CD8-positive, alpha-beta memory T cell (primary cell): Measurements from ENCODE around the gene KCNK16. TPM values are rescaled to one million over a fixed set of nuclear protein-coding genes. Genes with fewer than 3 reads are reported as not detected.

Experiments
- CTCF ChIA-PET: fragments of 350-600 bp; sonication (Branson Sonifier 250); formaldehyde crosslinking; loops from one replicate; lab custom pipeline; 2021; ENCODE audit warnings: antibody characterized with exemption; lab: Charles Lee
- POLR2A ChIA-PET: fragments of 350-600 bp; sonication (Branson Sonifier 250); formaldehyde crosslinking; loops from one replicate; lab custom pipeline; 2021; ENCODE audit warnings: antibody characterized with exemption; lab: Charles Lee
- DNase-seq, 5 donors: peaks; one replicate each; pipeline versions ENCODE4 v3.0.0 to v3.0.0-alpha.2; 2020 to 2022; ENCODE audit warnings: mixed read lengths in 1 of 5
- H3K27ac ChIP-seq: one replicate; pipeline ENCODE4 v1.7.0; 2013; ENCODE audit warnings: low read depth, mild to moderate bottlenecking, low read length, moderate library complexity
- H3K27me3 ChIP-seq: 2 replicates; pipeline ENCODE4 v1.7.0; 2013; ENCODE audit warnings: low read length, mild to moderate bottlenecking; ENCODE audit not compliant: insufficient read depth, poor library complexity, severe bottlenecking
- H3K36me3 ChIP-seq: 2 replicates; pipeline ENCODE4 v1.7.0; 2013; ENCODE audit warnings: mild to moderate bottlenecking, low read length, moderate library complexity; ENCODE audit not compliant: insufficient read depth
- H3K4me1 ChIP-seq: 2 replicates; pipeline ENCODE4 v1.7.0; 2013; ENCODE audit warnings: mild to moderate bottlenecking, low read length, moderate library complexity; ENCODE audit not compliant: insufficient read depth
- H3K4me3 ChIP-seq: 2 replicates; pipeline ENCODE4 v1.7.0; 2013; ENCODE audit warnings: mild to moderate bottlenecking, low read length
- H3K9me3 ChIP-seq: 2 replicates; pipeline ENCODE4 v1.7.0; 2013; ENCODE audit warnings: mild to moderate bottlenecking, low read length
- H3K27ac Mint-ChIP-seq, 8 donors: one replicate each; pipeline ENCODE4 v1.8.0; 2020 to 2021; ENCODE audit warnings: mixed read lengths in 8 of 8, mild to moderate bottlenecking in 6 of 8, inconsistent platforms in 3 of 8, moderate library complexity in 3 of 8
- H3K27me3 Mint-ChIP-seq, 2 donors: one replicate each; pipeline ENCODE4 v1.8.0; 2020 to 2021; ENCODE audit warnings: mixed read lengths in 2 of 2, mild to moderate bottlenecking in 1 of 2, moderate library complexity in 1 of 2
- H3K36me3 Mint-ChIP-seq, 3 donors: one replicate each; pipeline ENCODE4 v1.8.0; 2020 to 2021; ENCODE audit warnings: mixed read lengths in 3 of 3, inconsistent platforms in 1 of 3, mild to moderate bottlenecking in 1 of 3
- H3K4me1 Mint-ChIP-seq, 3 donors: one replicate each; pipeline ENCODE4 v1.8.0; 2020 to 2021; ENCODE audit warnings: mixed read lengths in 3 of 3, inconsistent platforms in 1 of 3, mild to moderate bottlenecking in 1 of 3
- H3K4me3 Mint-ChIP-seq, 7 donors: one replicate each; pipeline ENCODE4 v1.8.0; 2020 to 2021; ENCODE audit warnings: mixed read lengths in 7 of 7, mild to moderate bottlenecking in 6 of 7, moderate library complexity in 4 of 7, inconsistent platforms in 2 of 7
- H3K9me3 Mint-ChIP-seq, 5 donors: one replicate each; pipeline ENCODE4 v1.8.0; 2020 to 2022; ENCODE audit warnings: mixed read lengths in 5 of 5, mild to moderate bottlenecking in 3 of 5, moderate library complexity in 2 of 5, inconsistent platforms in 1 of 5
- polyA plus RNA-seq: library from polyadenylated mRNA; unstranded; fragments of 300-500 nt; fragmentation: Illumina TruSeq; gene quantifications from one replicate; pipeline ENCODE4 v1.2.3, GENCODE V29; 2021
- total RNA-seq, 2 experiments: library from RNA; stranded (reverse); gene quantifications; one replicate each; pipeline ENCODE4 v1.2.3, GENCODE V29; 2021

The KCNK16 gene
- total RNA-seq (not detected), polyA plus RNA-seq (not detected)

GRCh38 chr6:39322306-39322850, at the start of gene KCNK16:
Gene KCNK16 (minus strand): TSS chr6:39322702. CDS start chr6:39322540, 162 bp downstream.
- H3K27me3 Mint-ChIP-seq: peaks cover 16 to 27% of the 10 kb centered on the region in 2 donors
- ChIA-PET CTCF (no interaction called here), POLR2A (no interaction called here)
- H3K36me3 Mint-ChIP-seq: no peaks in the 10 kb centered on the region
- Histone ChIP-seq H3K36me3 (no peaks in the 10 kb centered on the region), H3K9me3 (no peaks in the 10 kb centered on the region), H3K4me3 (no peak within 1 kb of the TSS), H3K27me3 (no peaks in the 10 kb centered on the region), H3K4me1 (no peaks in the 10 kb centered on the region), H3K27ac (no peak within 1 kb of the TSS)
- H3K4me1 Mint-ChIP-seq: no peaks in the 10 kb centered on the region
- H3K27ac Mint-ChIP-seq: no peak within 1 kb of the TSS
- H3K4me3 Mint-ChIP-seq: no peak within 1 kb of the TSS
- DNase-seq: no peak
- H3K9me3 Mint-ChIP-seq: no peaks in the 10 kb centered on the region

GRCh38 chr6:39370390-39370789, 47.9 kb upstream of the KCNK16 start:
- no peak overlapping the region for H3K27ac ChIP-seq
- POLR2A ChIA-PET: no interaction called here
- Mint-ChIP-seq H3K4me3 (no peak overlapping the region), H3K27me3 (peaks cover 6 to 27% of the 10 kb centered on the region in 2 donors), H3K27ac (no peak overlapping the region), H3K9me3 (peaks cover 0 to 2% (median 0%) of the 10 kb centered on the region in 5 donors), H3K4me1 (no peaks in the 10 kb centered on the region), H3K36me3 (no peaks in the 10 kb centered on the region)
- CTCF ChIA-PET: interaction anchor here (1.1 kb wide), 1 partner anchor 9 kb away, joined by 6 read pairs; no protein-coding TSS in a partner anchor
- DNase-seq: no peak
- H3K4me1 ChIP-seq: no peaks in the 10 kb centered on the region
- no peaks in the 10 kb centered on the region for H3K36me3 ChIP-seq
- H3K9me3 ChIP-seq: no peaks in the 10 kb centered on the region
- no peak overlapping the region for H3K4me3 ChIP-seq
- H3K27me3 ChIP-seq: no peaks in the 10 kb centered on the region

GRCh38 chr6:39369987-39370386, 47.5 kb upstream of the KCNK16 start:
- CTCF ChIA-PET: no interaction called here
- H3K27me3 Mint-ChIP-seq: peaks cover 6 to 27% of the 10 kb centered on the region in 2 donors

GRCh38 chr6:39367700-39368099, 45.2 kb upstream of the KCNK16 start:
- CTCF ChIA-PET: no interaction called here
- Mint-ChIP-seq H3K4me3 (no peak overlapping the region), H3K9me3 (peaks cover 0 to 2% (median 0%) of the 10 kb centered on the region in 5 donors)

More at GRCh38 chr6:39369987-39370386, 47.5 kb upstream of the KCNK16 start:
- Histone ChIP-seq H3K9me3 (no peaks in the 10 kb centered on the region), H3K4me3 (no peak overlapping the region), H3K27me3 (no peaks in the 10 kb centered on the region), H3K36me3 (no peaks in the 10 kb centered on the region), H3K27ac (no peak overlapping the region), H3K4me1 (no peaks in the 10 kb centered on the region)
- H3K36me3 Mint-ChIP-seq: no peaks in the 10 kb centered on the region
- DNase-seq: no peak
- H3K4me3 Mint-ChIP-seq: no peak overlapping the region
- POLR2A ChIA-PET: no interaction called here
- no peak overlapping the region for H3K27ac Mint-ChIP-seq
- H3K4me1 Mint-ChIP-seq: no peaks in the 10 kb centered on the region
- H3K9me3 Mint-ChIP-seq: peaks cover 0 to 2% (median 0%) of the 10 kb centered on the region in 5 donors

DNA sequence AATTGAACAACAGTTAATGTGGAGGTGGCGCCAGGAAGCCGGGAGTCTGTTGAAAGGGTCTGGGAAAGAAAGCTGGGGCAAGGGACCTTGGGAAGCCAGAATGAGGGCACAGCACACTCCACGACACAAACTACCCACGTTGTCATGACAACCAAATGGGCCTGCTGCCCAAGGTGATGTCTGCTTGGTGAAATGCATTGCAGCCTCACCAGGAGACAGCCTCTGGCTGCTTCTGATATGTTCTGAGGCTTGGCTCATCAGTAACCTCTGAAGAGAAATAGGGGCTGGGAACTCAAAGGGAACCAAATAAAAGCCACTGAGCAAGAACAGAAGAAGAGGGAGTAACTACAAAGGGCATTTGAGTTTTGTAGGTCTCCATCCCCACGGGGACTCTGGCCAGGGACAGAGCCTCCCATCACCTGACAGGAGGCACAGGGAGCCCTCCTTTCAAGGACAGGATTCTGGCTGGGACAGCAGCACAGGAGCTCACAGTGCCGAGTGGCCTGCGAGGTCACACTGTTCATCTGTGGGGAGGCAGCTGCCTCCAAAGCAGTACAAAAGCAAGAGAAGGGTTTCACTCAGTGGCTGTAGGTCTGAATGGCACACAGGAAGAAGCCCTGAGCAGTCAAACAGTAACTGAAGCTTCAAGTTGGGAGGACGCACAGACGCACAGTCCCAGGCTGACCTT, 44.6 kb upstream of the KCNK16 start:
- Mint-ChIP-seq H3K9me3 (peaks cover 0 to 2% (median 0%) of the 10 kb centered on the region in 5 donors), H3K27me3 (peaks cover 10 to 30% of the 10 kb centered on the region in 2 donors), H3K27ac (no peak overlapping the region), H3K4me3 (peak overlapping the region in 2 of 7 donors; percentile 14 to 27), H3K36me3 (no peaks in the 10 kb centered on the region), H3K4me1 (no peaks in the 10 kb centered on the region)
- H3K27me3 ChIP-seq: no peaks in the 10 kb centered on the region
- ChIA-PET CTCF (no interaction called here), POLR2A (no interaction called here)
- H3K4me3 ChIP-seq: no peak overlapping the region
- no peak for DNase-seq
- H3K27ac ChIP-seq: no peak overlapping the region
- no peaks in the 10 kb centered on the region for H3K9me3 ChIP-seq
- no peaks in the 10 kb centered on the region for H3K36me3 ChIP-seq
- no peaks in the 10 kb centered on the region for H3K4me1 ChIP-seq

More at GRCh38 chr6:39367700-39368099, 45.2 kb upstream of the KCNK16 start:
- H3K27me3 Mint-ChIP-seq: peaks cover 9 to 27% of the 10 kb centered on the region in 2 donors
- no peaks in the 10 kb centered on the region for H3K36me3 ChIP-seq
- H3K4me1 Mint-ChIP-seq: no peaks in the 10 kb centered on the region
- H3K27ac ChIP-seq: no peak overlapping the region
- H3K27ac Mint-ChIP-seq: no peak overlapping the region
- no peak overlapping the region for H3K4me3 ChIP-seq
- no peaks in the 10 kb centered on the region for H3K4me1 ChIP-seq
- H3K36me3 Mint-ChIP-seq: no peaks in the 10 kb centered on the region
- no peaks in the 10 kb centered on the region for H3K9me3 ChIP-seq
- POLR2A ChIA-PET: no interaction called here
- no peak for DNase-seq
- no peaks in the 10 kb centered on the region for H3K27me3 ChIP-seq

GRCh38 chr6:39365281-39366074, 43.0 kb upstream of the KCNK16 start:
- H3K9me3 Mint-ChIP-seq: no peaks in the 10 kb centered on the region
- CTCF ChIA-PET: interaction anchor here (1.2 kb wide), 1 partner anchor 17 kb away, joined by 4 read pairs; no protein-coding TSS in a partner anchor
- H3K27ac Mint-ChIP-seq: no peak overlapping the region
- H3K27me3 Mint-ChIP-seq: peaks cover 7 to 34% of the 10 kb centered on the region in 2 donors
- no peak overlapping the region for H3K4me3 Mint-ChIP-seq
- Histone ChIP-seq H3K9me3 (no peaks in the 10 kb centered on the region), H3K36me3 (no peaks in the 10 kb centered on the region), H3K4me1 (no peaks in the 10 kb centered on the region), H3K27me3 (no peaks in the 10 kb centered on the region), H3K27ac (no peak overlapping the region), H3K4me3 (no peak overlapping the region)
- POLR2A ChIA-PET: no interaction called here
- H3K4me1 Mint-ChIP-seq: peaks cover 0 to 4% (median 1%) of the 10 kb centered on the region in 3 donors
- no peaks in the 10 kb centered on the region for H3K36me3 Mint-ChIP-seq
- DNase-seq: no peak

DNA sequence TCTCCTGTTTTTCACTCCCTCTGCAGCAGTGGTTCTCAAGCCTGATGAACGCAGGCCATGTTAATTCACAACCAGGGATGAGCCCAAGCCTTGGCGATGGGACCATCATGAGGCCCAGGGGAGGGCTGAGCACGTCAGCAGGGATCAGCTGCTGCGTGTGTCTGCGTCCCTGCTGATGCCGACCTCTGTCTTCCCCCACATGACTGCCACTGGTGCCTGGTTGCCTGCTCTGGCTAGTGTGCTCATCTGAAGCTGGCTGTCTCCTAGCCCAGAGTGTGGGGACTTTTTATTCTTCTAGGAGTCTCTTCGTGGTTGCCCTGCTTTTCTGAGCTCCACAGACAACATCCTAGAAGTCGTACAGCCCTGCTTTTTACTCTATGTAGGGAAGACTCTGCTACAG, 40.8 kb upstream of the KCNK16 start:
- no peaks in the 10 kb centered on the region for H3K36me3 ChIP-seq
- no peak for DNase-seq

DNA sequence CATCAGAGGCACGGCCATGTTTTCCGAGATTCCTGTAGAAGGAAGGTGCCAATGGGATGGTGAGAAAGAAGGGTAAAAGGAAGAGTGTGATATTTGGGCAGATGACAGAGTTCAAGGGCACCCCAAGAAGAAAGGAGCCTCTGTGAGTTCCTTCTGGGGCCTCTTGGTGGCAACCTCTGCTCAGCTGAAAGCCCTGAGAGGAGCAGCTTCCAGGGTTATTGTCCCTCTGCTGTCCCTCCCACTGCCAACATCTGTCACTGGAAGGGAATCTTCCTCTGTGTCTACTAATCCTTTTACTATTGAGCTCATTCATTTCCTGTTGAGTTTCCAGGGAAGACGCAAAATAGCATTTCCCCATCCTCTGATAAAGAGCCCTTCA, 40.0 kb upstream of the KCNK16 start:
- CTCF ChIA-PET: interaction anchor here (0.7 to 1.4 kb wide), 4 partner anchors 9 to 1665 kb away, joined by 3 read pairs; no protein-coding TSS in a partner anchor
- Histone ChIP-seq H3K36me3 (no peaks in the 10 kb centered on the region), H3K4me3 (no peak overlapping the region), H3K9me3 (no peaks in the 10 kb centered on the region), H3K27ac (no peak overlapping the region), H3K4me1 (no peaks in the 10 kb centered on the region), H3K27me3 (no peaks in the 10 kb centered on the region)
- H3K4me3 Mint-ChIP-seq: no peak overlapping the region
- POLR2A ChIA-PET: no interaction called here
- peaks cover 7 to 16% of the 10 kb centered on the region in 2 donors for H3K27me3 Mint-ChIP-seq
- H3K27ac Mint-ChIP-seq: no peak overlapping the region
- peaks cover 0 to 4% (median 1%) of the 10 kb centered on the region in 3 donors for H3K4me1 Mint-ChIP-seq
- no peaks in the 10 kb centered on the region for H3K9me3 Mint-ChIP-seq
- H3K36me3 Mint-ChIP-seq: no peaks in the 10 kb centered on the region
- DNase-seq: no peak

More for the DNA sequence above, 40.8 kb upstream of the KCNK16 start:
- POLR2A ChIA-PET: no interaction called here
- H3K27ac ChIP-seq: no peak overlapping the region
- Mint-ChIP-seq H3K4me3 (no peak overlapping the region), H3K9me3 (no peaks in the 10 kb centered on the region), H3K27ac (peak overlapping the region in 1 of 8 donors; percentile 43), H3K36me3 (no peaks in the 10 kb centered on the region), H3K27me3 (peaks cover 6 to 16% of the 10 kb centered on the region in 2 donors), H3K4me1 (peaks cover 0 to 4% (median 1%) of the 10 kb centered on the region in 3 donors)
- H3K9me3 ChIP-seq: no peaks in the 10 kb centered on the region
- H3K4me3 ChIP-seq: no peak overlapping the region
- H3K4me1 ChIP-seq: no peaks in the 10 kb centered on the region
- CTCF ChIA-PET: no interaction called here
- no peaks in the 10 kb centered on the region for H3K27me3 ChIP-seq
